NCI-H1048 (cell line): ENCODE results near the gene PTPRG.

Experiments
- DNase-seq: peaks from one replicate; lab custom pipeline; 2025; lab: John Stamatoyannopoulos, UW

Gene PTPRG

GRCh38 chr3:61618231-61618630 lies 56.9 kb downstream of the PTPRG start:
- DNase-seq: no peak

- DNase-seq: no peak
Measured at GRCh38 chr3:61618871-61619270, 57.5 kb downstream of the PTPRG start.

- no peak for DNase-seq
Measured at GRCh38 chr3:61620073-61620472, 58.7 kb downstream of the PTPRG start.

- DNase-seq: no peak
Measured at GRCh38 chr3:61624300-61624699, 62.9 kb downstream of the PTPRG start.

- DNase-seq: no peak
Measured at GRCh38 chr3:61625429-61625828, 64.1 kb downstream of the PTPRG start.

GRCh38 chr3:61626484-61626883 lies 65.1 kb downstream of the PTPRG start:
- DNase-seq: no peak

- DNase-seq: no peak
Measured at GRCh38 chr3:61627768-61628185, 66.4 kb downstream of the PTPRG start.

GRCh38 chr3:61628636-61629035 lies 67.3 kb downstream of the PTPRG start:
- no peak for DNase-seq

- no peak for DNase-seq
Measured at GRCh38 chr3:61629442-61629841, 68.1 kb downstream of the PTPRG start.

GRCh38 chr3:61631108-61631769 lies 69.9 kb downstream of the PTPRG start:
- no peak for DNase-seq

- no peak for DNase-seq
Measured at GRCh38 chr3:61632568-61633175, 71.3 kb downstream of the PTPRG start.

GRCh38 chr3:61634678-61635077 lies 73.3 kb downstream of the PTPRG start:
- DNase-seq: no peak

- DNase-seq: no peak
Measured at GRCh38 chr3:61637088-61638051, 76.0 kb downstream of the PTPRG start.

GRCh38 chr3:61638741-61639140 lies 77.4 kb downstream of the PTPRG start:
- DNase-seq: no peak

- no peak for DNase-seq
Measured at GRCh38 chr3:61639991-61640390, 78.6 kb downstream of the PTPRG start.

GRCh38 chr3:61645148-61645547 lies 83.8 kb downstream of the PTPRG start:
- DNase-seq: no peak

GRCh38 chr3:61646360-61646759 lies 85.0 kb downstream of the PTPRG start:
- DNase-seq: no peak

GRCh38 chr3:61646851-61647525 lies 85.6 kb downstream of the PTPRG start:
- no peak for DNase-seq

- DNase-seq: no peak
Measured at GRCh38 chr3:61648481-61648880, 87.1 kb downstream of the PTPRG start.

GRCh38 chr3:61649381-61650170 lies 88.2 kb downstream of the PTPRG start:
- no peak for DNase-seq

GRCh38 chr3:61650276-61650675 lies 88.9 kb downstream of the PTPRG start:
- DNase-seq: no peak
